ENCODE measurements around the gene LGMN.

GRCh38 chr14:92755495-92755894 is 7.1 kb upstream of the LGMN start:
- TF ChIP-seq ZNF629 (tag by site-specific recombination; IDR thresholded peaks at IDR 0.05) = no peak
- TF ChIP-seq, protein P1, sequence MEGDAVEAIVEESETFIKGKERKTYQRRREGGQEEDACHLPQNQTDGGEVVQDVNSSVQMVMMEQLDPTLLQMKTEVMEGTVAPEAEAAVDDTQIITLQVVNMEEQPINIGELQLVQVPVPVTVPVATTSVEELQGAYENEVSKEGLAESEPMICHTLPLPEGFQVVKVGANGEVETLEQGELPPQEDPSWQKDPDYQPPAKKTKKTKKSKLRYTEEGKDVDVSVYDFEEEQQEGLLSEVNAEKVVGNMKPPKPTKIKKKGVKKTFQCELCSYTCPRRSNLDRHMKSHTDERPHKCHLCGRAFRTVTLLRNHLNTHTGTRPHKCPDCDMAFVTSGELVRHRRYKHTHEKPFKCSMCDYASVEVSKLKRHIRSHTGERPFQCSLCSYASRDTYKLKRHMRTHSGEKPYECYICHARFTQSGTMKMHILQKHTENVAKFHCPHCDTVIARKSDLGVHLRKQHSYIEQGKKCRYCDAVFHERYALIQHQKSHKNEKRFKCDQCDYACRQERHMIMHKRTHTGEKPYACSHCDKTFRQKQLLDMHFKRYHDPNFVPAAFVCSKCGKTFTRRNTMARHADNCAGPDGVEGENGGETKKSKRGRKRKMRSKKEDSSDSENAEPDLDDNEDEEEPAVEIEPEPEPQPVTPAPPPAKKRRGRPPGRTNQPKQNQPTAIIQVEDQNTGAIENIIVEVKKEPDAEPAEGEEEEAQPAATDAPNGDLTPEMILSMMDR (tag by site-specific recombination; IDR thresholded peaks at IDR 0.05) = no peak
- no peak for TF ChIP-seq MYNN (tag by site-specific recombination; IDR thresholded peaks at IDR 0.05; ENCODE audit: borderline replicate concordance)
- TF ChIP-seq ZNF513 (tag by site-specific recombination; IDR thresholded peaks at IDR 0.05) = no peak
- TF ChIP-seq ZNF354C (tag by site-specific recombination; IDR thresholded peaks at IDR 0.05; ENCODE audit: borderline replicate concordance, low read depth) = no peak
- no peak for TF ChIP-seq YY1 (tag by site-specific recombination; IDR thresholded peaks at IDR 0.05)
- no peak for TF ChIP-seq HOXA7 (CRISPR knock-in tag; IDR thresholded peaks at IDR 0.05; ENCODE audit: borderline replicate concordance)
- TF ChIP-seq KLF9 (tag by site-specific recombination; IDR thresholded peaks at IDR 0.05; ENCODE audit: low read depth) = no peak
- TF ChIP-seq ZNF621 (tag by site-specific recombination; IDR thresholded peaks at IDR 0.05) = no peak
- no peak for TF ChIP-seq ZNF785 (tag by site-specific recombination; IDR thresholded peaks at IDR 0.05)
- TF ChIP-seq ZNF341 (tag by site-specific recombination; IDR thresholded peaks at IDR 0.05; ENCODE audit: low read depth) = no peak

Measured in HEK293 (cell line).